Measurements from ENCODE around the gene TMEM150A.

- TF ChIP-seq ZNF496 (CRISPR knock-in tag; IDR thresholded peaks at IDR 0.05; ENCODE audit: insufficient replicate concordance) (no peak), USF2 (IDR thresholded peaks at IDR 0.05; ENCODE audit: low read depth, low read length) (no peak), USF2 (CRISPR knock-in tag; IDR thresholded peaks at IDR 0.05; ENCODE audit: borderline replicate concordance) (no peak), KDM1A (CRISPR knock-in tag; IDR thresholded peaks at IDR 0.05) (no peak), FOSL2 (CRISPR knock-in tag; IDR thresholded peaks at IDR 0.05) (no peak)
Measured at GRCh38 chr2:85582492-85582891, 20.0 kb downstream of the TMEM150A start.
